CD4-positive, alpha-beta T cell treated with Interleukin-15 for 4 hours (primary cell): ENCODE results near the gene CFAP90.

ENCODE experiments used
- DNase-seq: peaks from one replicate; pipeline ENCODE4 v3.0.0-alpha.2; 2020; ENCODE audit warnings: low spot score

CFAP90 gene

GRCh38 chr5:7868427-7868772 lies 17.5 kb upstream of the CFAP90 start:
- no peak for DNase-seq

- DNase-seq, result no peak
These were observed 16.3 kb upstream of the CFAP90 start for GRCh38 chr5:7867260-7867659.

DNA sequence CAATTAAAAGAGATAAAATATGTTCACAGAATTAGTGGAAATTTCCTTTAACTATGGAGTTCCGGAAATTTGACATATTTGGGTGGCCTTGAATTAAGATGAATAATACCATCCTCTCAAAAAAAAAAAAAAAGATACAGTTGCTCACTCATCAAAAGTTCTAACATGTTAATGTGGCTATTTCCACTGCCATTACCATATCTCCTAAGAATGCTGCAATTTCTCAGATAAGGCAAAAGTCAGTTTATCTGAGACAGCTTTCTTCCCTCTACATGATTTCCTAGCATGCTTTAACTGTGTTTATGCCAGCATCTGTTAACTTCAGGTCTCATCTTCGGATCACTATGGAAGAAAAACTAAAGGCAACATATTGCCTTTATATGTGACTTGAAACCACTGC lies 15.3 kb upstream of the CFAP90 start:
- DNase-seq, result no peak

GRCh38 chr5:7857926-7858632 lies 7.1 kb upstream of the CFAP90 start:
- DNase-seq, result no peak

DNA sequence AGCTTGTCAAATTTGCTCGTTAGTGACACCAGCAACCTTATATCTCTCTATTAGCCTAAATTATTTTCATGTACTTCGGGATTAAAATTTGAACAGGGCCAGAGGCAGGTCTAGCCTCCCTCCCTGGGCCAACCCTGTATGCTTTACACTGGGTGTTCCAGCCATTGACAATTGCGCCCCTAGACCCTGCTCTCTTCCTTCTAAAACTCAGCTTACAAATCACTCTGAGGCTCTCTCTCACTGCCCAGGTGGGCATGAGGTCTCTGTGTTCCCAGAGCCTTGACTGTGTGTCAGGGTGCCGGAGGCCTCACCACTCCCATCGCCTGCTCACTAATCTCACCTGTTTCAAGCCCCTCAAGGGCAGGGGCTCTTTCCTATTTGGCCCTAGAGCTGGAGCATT lies 6.4 kb upstream of the CFAP90 start:
- no peak for DNase-seq

GRCh38 chr5:7856855-7857254 lies 5.9 kb upstream of the CFAP90 start:
- peak; percentile 48 for DNase-seq

GRCh38 chr5:7855611-7856010 lies 4.7 kb upstream of the CFAP90 start:
- DNase-seq, result no peak

DNA sequence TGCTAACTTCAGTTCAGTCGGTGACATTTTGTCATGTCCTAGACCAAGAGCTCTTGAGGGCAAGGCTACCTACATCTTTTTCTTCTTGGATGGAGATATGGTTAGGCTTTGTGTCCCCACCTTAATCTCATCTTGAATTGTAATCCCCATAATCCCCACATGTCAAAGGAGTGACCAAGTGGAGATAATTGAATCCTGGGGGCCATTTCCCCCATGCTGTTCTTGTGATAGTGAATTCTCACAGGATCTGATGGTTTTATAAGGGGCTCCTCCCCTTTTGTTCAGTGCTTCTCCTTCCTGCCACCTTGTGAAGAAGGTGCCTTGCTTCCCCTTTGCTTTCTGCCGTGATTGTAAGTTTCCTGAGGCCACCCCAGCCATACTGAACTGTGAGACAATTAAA lies 2.1 kb upstream of the CFAP90 start:
- DNase-seq, result no peak

DNA sequence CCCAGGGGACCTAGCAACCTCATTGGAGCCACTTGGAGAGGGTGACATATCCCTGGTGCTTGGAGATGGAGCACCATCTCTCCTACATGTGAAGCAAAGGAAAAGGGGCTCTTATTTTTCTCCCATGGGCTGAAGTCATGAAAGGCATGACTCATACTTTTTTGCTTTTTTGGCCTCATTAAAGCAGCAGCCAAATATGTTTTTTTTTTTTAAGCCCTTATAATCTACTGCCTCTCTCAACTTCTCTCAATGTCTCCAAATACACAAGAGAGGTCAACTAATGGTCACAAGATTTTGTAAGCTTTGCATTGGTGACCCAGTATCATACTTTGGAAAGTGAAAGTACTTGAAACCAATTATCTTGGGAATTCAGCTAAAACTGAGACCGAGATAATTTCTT lies 1.6 kb upstream of the CFAP90 start:
- no peak for DNase-seq

DNA sequence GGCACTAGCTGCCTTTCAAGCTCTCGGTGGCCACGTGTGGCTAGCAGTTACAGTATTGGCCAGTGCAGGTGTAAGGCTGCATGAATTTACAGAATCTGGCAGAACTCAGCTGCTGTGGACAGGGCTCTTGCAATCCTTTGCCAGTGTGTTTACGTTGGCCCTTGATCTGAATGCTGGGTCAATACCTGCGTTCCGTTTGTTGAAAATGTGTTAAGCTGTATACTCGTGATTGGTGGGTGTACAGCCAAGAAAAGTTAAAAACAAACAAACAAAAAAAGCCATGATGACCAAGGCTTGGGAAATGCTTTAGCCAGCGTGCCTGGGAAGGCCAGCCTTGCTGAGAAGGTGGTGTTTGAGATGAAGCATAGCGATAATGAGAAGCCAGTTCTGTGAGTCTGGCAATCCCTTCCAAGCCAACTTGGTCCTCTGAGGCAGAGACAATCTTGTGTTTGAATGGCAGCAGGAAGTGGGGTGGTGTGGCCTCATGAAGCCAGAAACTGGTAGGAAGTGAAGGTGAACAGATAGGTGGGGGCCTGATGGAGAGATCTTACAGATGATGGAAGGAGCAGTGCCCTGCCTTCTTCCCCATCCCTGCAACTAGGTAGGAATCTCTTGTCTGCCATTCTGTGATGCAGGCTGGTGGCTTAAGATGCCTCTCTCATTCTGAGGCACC lies 820 bp upstream of the CFAP90 start:
- DNase-seq, result no peak

DNA sequence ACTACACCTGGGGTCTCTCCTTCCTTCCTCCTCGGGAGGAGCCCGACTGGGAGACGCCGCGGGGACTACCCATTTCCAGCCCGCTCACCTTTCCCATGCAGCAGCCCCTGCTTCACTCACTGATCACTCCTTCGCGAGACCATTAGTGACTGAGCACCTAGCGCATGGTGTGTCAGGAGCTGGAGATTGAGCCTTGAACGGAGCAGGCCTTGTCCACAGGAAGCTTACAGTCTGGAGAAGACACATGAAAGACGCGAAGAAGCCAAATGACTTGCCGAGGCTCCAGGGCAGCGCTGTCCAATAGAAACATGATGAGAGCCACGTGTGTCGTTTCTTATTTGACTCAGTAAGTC lies 283 bp upstream of the CFAP90 start:
- DNase-seq, result no peak

- no peak for DNase-seq
These were observed 1.1 kb downstream of the CFAP90 start for GRCh38 chr5:7849681-7850394.

DNA sequence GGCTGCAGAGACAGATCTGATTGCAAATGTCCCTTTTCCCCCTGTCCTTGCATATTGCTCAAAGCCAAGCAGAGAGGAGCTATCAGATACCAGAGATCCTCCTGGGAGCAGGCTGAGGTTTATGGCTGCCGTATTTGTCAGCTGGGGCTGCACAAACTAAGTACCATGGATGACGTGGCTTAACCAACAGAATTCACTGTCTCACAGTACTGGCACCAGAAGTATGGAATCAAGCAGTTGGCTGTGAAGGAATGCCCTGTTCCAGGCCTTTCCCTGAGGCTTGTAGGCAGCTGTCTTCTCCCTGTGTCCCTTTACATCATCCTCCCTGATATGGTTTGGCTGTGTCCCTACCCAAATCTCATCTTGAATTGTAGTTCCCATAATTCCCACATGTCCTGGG lies 2.6 kb downstream of the CFAP90 start:
- DNase-seq, result no peak

DNA sequence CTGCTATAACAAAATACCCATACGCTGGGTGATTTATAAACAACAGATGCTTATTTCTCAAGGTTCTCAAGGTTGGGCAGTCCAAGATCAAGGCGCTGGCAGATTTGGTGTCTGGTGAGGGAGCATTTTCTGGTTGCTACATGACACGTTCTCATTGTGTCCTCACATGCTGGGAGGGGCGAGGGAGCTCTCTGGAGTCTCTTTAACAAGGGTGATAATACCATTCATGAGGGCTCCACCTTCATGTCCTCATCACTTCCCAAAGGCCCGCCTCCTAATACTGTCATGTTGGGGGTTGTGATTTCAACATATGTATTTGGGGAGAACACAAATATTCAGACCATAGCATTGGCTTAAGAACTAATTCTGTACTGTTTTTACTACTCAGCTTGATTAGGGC lies 4.6 kb downstream of the CFAP90 start:
- no peak for DNase-seq

- no peak for DNase-seq
These were observed 5.4 kb downstream of the CFAP90 start for GRCh38 chr5:7845557-7845956.

GRCh38 chr5:7844901-7845300 lies 6.0 kb downstream of the CFAP90 start:
- no peak for DNase-seq

GRCh38 chr5:7842531-7842930 lies 8.4 kb downstream of the CFAP90 start:
- DNase-seq, result no peak

DNA sequence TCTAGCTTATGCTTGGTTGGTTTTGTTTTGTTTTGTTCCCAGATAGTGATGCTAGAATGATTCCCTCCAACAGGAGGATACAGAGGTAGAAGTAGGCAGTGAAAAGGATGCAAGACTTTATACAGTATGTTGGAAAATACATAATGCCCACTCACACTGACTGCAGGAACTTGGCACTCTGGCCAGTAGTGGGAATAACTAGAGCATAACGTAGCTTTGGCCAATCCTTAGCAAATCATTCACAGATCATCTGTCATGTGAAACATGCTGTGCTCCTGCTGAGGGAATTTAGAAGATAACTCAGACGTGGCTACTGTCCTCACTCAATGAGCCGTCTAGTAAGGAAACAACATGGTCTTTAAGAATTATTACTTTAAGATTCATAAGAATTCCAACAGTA lies 13.5 kb downstream of the CFAP90 start:
- DNase-seq, result no peak

- no peak for DNase-seq
These were observed 16.0 kb downstream of the CFAP90 start for GRCh38 chr5:7834982-7835381.

- DNase-seq, result no peak
These were observed 22.7 kb downstream of the CFAP90 start for GRCh38 chr5:7828269-7828668.

DNA sequence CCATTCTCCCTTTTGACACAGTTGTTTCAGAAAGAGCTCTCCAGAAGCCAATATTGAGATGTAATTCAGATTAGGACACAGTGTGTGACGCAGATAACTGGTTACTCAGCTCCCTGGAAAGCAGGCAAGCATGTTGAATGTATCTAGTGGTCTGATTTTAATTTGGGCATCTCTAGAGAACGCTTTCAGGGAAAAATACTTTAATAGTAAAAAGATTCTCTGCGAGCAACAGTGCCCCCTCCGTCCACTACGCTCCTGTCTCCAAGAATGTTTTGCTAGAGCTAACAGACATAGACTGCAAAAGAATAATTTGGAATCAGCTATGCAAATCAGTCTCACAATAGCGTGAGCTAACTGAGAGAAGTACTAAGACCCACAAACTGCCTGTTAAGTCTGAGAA lies 23.3 kb downstream of the CFAP90 start:
- DNase-seq, result no peak

- no peak for DNase-seq
These were observed 25.3 kb downstream of the CFAP90 start for GRCh38 chr5:7825630-7826029.

GRCh38 chr5:7824995-7825394 lies 25.9 kb downstream of the CFAP90 start:
- no peak for DNase-seq

DNA sequence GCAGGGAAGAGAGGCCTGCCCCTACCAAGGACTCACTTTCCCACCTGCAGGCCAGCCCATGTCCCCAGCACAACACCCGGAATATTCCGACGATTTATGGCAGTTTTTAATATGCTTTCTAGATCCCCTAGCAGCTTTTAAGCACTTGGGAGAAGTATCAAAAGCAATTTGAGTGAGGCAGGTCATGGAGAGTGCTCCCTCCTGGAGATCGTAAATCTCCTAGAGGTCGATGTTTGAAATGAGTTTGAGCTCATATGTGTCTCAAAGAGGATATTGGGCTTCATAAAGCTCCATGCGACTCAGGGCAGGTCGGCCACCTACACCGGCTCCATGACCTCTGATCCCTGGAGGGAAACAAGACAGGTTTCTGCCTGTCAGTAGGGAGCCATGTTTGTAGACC lies 27.3 kb downstream of the CFAP90 start:
- no peak for DNase-seq
